Ovary (tissue), 9 donors: ENCODE measurements around the gene AUTS2. TPM values are rescaled to one million over a fixed set of nuclear protein-coding genes. Genes with fewer than 3 reads are reported as not detected.

ENCODE experiments used
- DNase-seq, 5 donors: peaks; one replicate each; pipeline ENCODE4 v3.0.0-alpha.2; 2019 to 2020
- H3K27ac ChIP-seq, 2 donors: fragments of 200-600 bp; one replicate each; pipeline versions ENCODE4 v1.5.1 to v1.8.0; 2019 to 2022
- H3K27me3 ChIP-seq: fragments of 200-600 bp; one replicate; pipeline ENCODE4 v1.8.0; 2022
- H3K36me3 ChIP-seq: fragments of 200-600 bp; sonication (generic); one replicate; pipeline ENCODE4 v1.5.1; 2019
- H3K4me1 ChIP-seq: one replicate; pipeline ENCODE4 v1.8.1; 2013; ENCODE audit warnings: mild to moderate bottlenecking, moderate library complexity; ENCODE audit not compliant: insufficient read depth
- H3K4me3 ChIP-seq: fragments of 200-600 bp; sonication (generic); one replicate; pipeline ENCODE4 v1.5.1; 2017
- H3K9me3 ChIP-seq, 2 donors: fragments of 200-600 bp in 1 of 2; sonication (generic) in 1 of 2; one replicate each; pipeline versions ENCODE4 v1.5.1 to v1.8.1; 2013 to 2019; ENCODE audit warnings: mild to moderate bottlenecking in 1 of 2, moderate library complexity in 1 of 2
- CTCF ChIP-seq, 3 donors: fragments of 450-650 bp in 2 of 3; fragments of 200-600 bp in 1 of 3; IDR thresholded peaks; one replicate each; pipeline versions ENCODE4 v1.5.1 to v1.8.0; 2016 to 2022; ENCODE audit warnings: antibody characterized with exemption in 3 of 3, mild to moderate bottlenecking in 1 of 3
- EP300 ChIP-seq: sonication (generic); formaldehyde crosslinking; IDR thresholded peaks from one replicate; pipeline ENCODE4 v1.6.1; 2017; ENCODE audit warnings: antibody characterized with exemption
- POLR2A ChIP-seq: fragments of 450-650 bp; IDR thresholded peaks from one replicate; pipeline ENCODE4 v1.6.1; 2017; ENCODE audit warnings: antibody characterized with exemption, mild to moderate bottlenecking, moderate library complexity
- WGBS, 3 donors: extraction: QIAGEN DNeasy Blood & Tissue Kit in 1 of 3; methylation state at CpG; one replicate each; pipeline versions ENCODE4 v1.1.5 to v1.1.7; 2013 to 2017; 5-methylcytosine and 5-hydroxymethylcytosine counted together
- intact Hi-C, 4 donors: fragments of 100-400 bp; cut with DNase I; formaldehyde crosslinking; loops; one replicate each; pipeline versions ENCODE4 v1.11.0 to v1.15.1; 2022 to 2023
- polyA plus RNA-seq, 2 donors: library from polyadenylated mRNA; stranded (reverse); fragments of 200-250 nt in 1 of 2; fragments of 350-450 nt in 1 of 2; fragmentation: Illumina TruSeq in 1 of 2; extraction: RNeasy Lipid Tissue Mini Kit (QIAGEN cat#74804) in 1 of 2; gene quantifications; one replicate each; pipeline ENCODE4 v1.2.3, GENCODE V29; 2013 to 2014
- total RNA-seq, 7 donors: library from RNA; depleted of rRNA in 2 of 7; stranded (reverse); fragments of >200 nt in 2 of 7; fragmentation: NEBNext Ultra II Directional in 3 of 7; extraction: Animal tissue kit (Norgen Biotek cat#: 25700) in 3 of 7; gene quantifications; one replicate each; pipeline versions ENCODE4 v1.1.0 to v1.2.4, GENCODE V29; 2016 to 2023
- donor health status: DM: no; HTN: no; CAD: no; lungs with moderate emphysema.
- donor health status: DM: no; HTN: no; CAD: no.
- donor health status: Bipolar disorder and iron deficiency.
- donor health status: DM: yes; HTN: yes; CAD: no.
- donor health status: DM: no; HTN: no; CAD: no.
- donor health status: DM: yes; HTN: yes; CAD: no.

The AUTS2 gene
- total and polyA plus RNA-seq, 9 donors: 18.3 to 60.9 (median 44.9) TPM

GRCh38 chr7:69603937-69604494 lies 5.7 kb downstream of the AUTS2 start:
- intact Hi-C loops: loop anchor here in 1 of 4 donors (10.0 kb wide), 1 partner anchor 151 kb away; no protein-coding TSS in a partner anchor
- no peaks in the 10 kb centered on the region for H3K36me3 ChIP-seq
- no peak overlapping the region for H3K4me3 ChIP-seq
- no peak overlapping the region for H3K27ac ChIP-seq
- no peak for TF ChIP-seq CTCF (IDR thresholded peaks at IDR 0.05)
- TF ChIP-seq POLR2A: no peak
- no peak for TF ChIP-seq EP300
- 80 to 87% (median 86%) methylated on average over 2 of the region's 2 CpGs for WGBS, 3 donors
- H3K9me3 ChIP-seq: no peaks in the 10 kb centered on the region
- H3K4me1 ChIP-seq: peaks cover 11% of the 10 kb centered on the region
- no peaks in the 10 kb centered on the region for H3K27me3 ChIP-seq
- DNase-seq: no peak

- Histone ChIP-seq H3K36me3 (no peaks in the 10 kb centered on the region), H3K9me3 (no peaks in the 10 kb centered on the region), H3K4me3 (no peak overlapping the region), H3K4me1 (peaks cover 13% of the 10 kb centered on the region), H3K27ac (no peak overlapping the region), H3K27me3 (no peaks in the 10 kb centered on the region)
- intact Hi-C loops: loop anchor here in 1 of 4 donors (10.0 kb wide), 1 partner anchor 150 kb away; no protein-coding TSS in a partner anchor
- 16 to 31% (median 30%) methylated on average over 3 of the region's 3 CpGs for WGBS, 3 donors
- TF ChIP-seq EP300: no peak
- TF ChIP-seq POLR2A: no peak
- no peak for TF ChIP-seq CTCF (IDR thresholded peaks at IDR 0.05)
- no peak for DNase-seq
Measured at GRCh38 chr7:69605070-69605469, 6.8 kb downstream of the AUTS2 start.

GRCh38 chr7:69605546-69605945 lies 7.3 kb downstream of the AUTS2 start:
- H3K4me1 ChIP-seq: peaks cover 13% of the 10 kb centered on the region
- H3K36me3 ChIP-seq: no peaks in the 10 kb centered on the region
- H3K4me3 ChIP-seq: no peak overlapping the region
- no peaks in the 10 kb centered on the region for H3K27me3 ChIP-seq
- H3K27ac ChIP-seq: no peak overlapping the region
- 3% methylated on average over 2 of the region's 2 CpGs for WGBS, 3 donors
- DNase-seq: no peak
- H3K9me3 ChIP-seq: no peaks in the 10 kb centered on the region
- TF ChIP-seq POLR2A (no peak), EP300 (no peak), CTCF (IDR thresholded peaks at IDR 0.05) (no peak)
- intact Hi-C loops: loop anchor here in 1 of 4 donors (10.0 kb wide), 1 partner anchor 149 kb away; no protein-coding TSS in a partner anchor

- Histone ChIP-seq H3K36me3 (no peaks in the 10 kb centered on the region), H3K9me3 (no peaks in the 10 kb centered on the region), H3K4me3 (no peak overlapping the region), H3K27me3 (no peaks in the 10 kb centered on the region), H3K27ac (no peak overlapping the region), H3K4me1 (peaks cover 6% of the 10 kb centered on the region)
- TF ChIP-seq POLR2A (no peak), CTCF (IDR thresholded peaks at IDR 0.05) (no peak), EP300 (no peak)
- DNase-seq: no peak
- intact Hi-C loops: loop anchor here in 1 of 4 donors (10.0 kb wide), 1 partner anchor 147 kb away; no protein-coding TSS in a partner anchor
- WGBS, 3 donors: 91 to 95% (median 92%) methylated on average over 4 of the region's 4 CpGs
Measured at GRCh38 chr7:69608049-69608448, 9.8 kb downstream of the AUTS2 start.
